Globus pallidus (tissue), 1 donor: ENCODE results near the gene ARHGAP8.

Experiments used
- DNase-seq: peaks from one replicate; pipeline ENCODE4 v3.0.0-alpha.2; 2015; ENCODE audit warnings: low spot score

Gene ARHGAP8

DNA sequence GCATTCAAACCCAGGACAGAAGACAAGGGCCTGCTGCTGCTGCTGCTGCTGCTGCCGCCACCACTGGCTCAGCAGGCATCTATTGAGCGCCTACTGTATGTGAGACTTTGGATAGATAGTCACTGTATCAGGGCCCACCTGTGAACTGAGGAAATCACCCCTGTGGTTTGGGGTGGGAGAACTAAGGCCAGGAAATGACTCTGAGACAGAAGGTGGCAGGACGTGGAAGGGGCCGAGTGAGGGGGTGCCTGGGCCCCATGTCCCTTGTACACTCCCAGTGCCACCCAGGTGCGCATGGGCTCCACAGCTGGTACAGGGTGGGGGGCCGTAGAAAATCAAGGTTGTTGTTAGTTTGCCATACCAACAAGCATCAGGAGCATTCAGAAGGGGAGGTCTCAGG, 50.6 kb downstream of the ARHGAP8 start:
- no peak for DNase-seq

- DNase-seq: no peak
Observed at GRCh38 chr22:44804327-44804726, 52.0 kb downstream of the ARHGAP8 start.

GRCh38 chr22:44805711-44806110, 53.3 kb downstream of the ARHGAP8 start:
- DNase-seq: no peak

GRCh38 chr22:44807232-44807631, 54.9 kb downstream of the ARHGAP8 start:
- DNase-seq: no peak

- DNase-seq: no peak
Observed at GRCh38 chr22:44807915-44808690, 55.7 kb downstream of the ARHGAP8 start.

- DNase-seq: no peak
Observed at GRCh38 chr22:44809456-44809855, 57.1 kb downstream of the ARHGAP8 start.

DNA sequence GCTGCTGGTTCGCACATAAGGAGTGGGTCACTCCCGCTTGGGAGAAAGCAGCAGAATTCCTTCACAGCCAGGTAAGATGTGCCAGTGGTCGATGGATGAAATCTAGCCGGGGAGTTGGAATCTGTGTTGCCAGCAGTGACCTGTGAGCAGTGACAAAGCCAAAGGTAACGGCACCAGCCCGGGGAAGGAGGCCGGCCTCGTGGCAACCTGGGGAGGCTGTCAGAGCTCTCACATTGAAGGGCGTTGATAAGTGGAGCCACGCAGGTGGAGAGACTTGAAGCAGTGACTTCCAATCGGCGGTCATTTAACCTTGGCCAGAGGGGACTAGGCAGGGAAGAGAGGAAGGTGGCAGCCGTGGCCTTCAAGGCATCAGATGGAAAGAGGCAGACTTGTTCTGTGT, 58.8 kb downstream of the ARHGAP8 start:
- DNase-seq: no peak

DNA sequence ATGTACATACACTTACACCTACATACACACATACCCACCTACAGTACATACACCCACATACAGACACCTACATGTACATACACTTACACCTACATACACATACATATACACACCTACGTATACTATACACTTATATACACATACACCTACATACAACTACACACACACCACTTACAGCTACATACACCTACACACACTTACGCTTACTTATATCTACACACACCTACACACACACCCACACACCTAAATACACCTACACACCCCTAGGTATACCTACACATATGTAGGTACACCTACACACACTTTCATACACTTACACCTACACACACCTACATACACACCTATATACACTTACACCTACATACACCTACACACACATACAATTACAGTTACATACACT, 61.0 kb downstream of the ARHGAP8 start:
- no peak for DNase-seq

GRCh38 chr22:44814266-44815098, 62.1 kb downstream of the ARHGAP8 start:
- DNase-seq: no peak

GRCh38 chr22:44815099-44816070, 63.0 kb downstream of the ARHGAP8 start:
- DNase-seq: no peak

GRCh38 chr22:44816141-44816540, 63.8 kb downstream of the ARHGAP8 start:
- DNase-seq: no peak

GRCh38 chr22:44818727-44819126, 66.4 kb downstream of the ARHGAP8 start:
- no peak for DNase-seq

- no peak for DNase-seq
Observed at GRCh38 chr22:44819966-44820631, 67.7 kb downstream of the ARHGAP8 start.

GRCh38 chr22:44821741-44822475, 69.5 kb downstream of the ARHGAP8 start:
- DNase-seq: no peak

DNA sequence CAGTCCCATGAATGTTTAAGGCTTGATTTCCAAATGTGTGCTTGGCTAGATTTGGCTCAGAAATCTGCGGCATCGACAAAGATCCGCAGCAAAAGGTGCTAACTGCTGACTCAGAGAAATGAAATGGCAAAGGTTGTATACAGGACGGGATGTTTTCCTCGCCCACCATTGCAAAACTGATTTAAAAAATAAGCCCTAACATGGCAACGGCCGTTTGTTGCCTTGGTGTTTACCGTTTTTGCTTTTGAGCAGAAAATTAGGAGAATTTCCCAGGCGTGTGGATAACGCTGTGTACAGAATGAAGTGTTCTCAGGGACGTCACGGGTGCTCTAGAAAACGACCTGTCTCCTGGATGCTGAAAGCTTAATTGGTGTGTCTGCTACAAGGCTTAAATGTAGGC, 70.2 kb downstream of the ARHGAP8 start:
- no peak for DNase-seq

DNA sequence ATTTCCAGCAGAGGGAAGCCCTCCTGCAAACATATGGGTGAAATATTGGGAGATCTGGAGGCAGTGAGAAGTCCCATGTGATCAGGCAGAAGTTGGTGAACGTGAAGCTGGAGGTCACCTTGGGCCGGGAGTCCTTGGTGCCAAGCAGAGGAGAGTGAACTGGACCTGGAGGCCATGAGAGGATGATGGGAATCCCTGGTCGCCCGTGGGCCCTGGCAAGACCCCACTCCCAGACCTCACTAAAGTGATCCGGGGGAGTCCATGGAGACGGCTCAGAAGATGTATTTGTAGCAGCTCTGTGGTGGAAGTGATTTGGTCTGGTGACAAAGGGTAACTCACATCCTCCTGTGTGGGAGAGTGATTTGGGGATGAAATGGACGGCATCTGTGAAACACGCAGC, 71.0 kb downstream of the ARHGAP8 start:
- DNase-seq: no peak

DNA sequence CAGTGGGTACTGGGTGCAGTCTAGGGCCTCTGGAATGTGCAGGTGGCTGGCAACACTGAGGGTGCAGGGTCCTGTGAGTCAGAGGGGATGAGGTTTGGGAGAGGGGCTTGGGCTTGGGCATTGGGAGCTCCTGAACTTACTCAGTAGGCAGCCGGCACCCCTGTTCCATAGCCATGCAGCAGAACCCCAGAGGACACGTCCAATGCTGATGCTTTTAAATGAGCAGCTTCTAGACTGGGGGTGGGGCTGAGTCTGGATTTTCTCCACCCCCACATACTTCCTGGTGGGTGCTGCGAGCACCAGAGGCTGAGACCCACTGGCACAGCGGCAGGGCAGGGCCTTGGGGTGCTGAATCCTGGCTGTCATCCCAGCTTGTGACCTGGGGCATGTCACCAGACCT, 71.4 kb downstream of the ARHGAP8 start:
- no peak for DNase-seq

DNA sequence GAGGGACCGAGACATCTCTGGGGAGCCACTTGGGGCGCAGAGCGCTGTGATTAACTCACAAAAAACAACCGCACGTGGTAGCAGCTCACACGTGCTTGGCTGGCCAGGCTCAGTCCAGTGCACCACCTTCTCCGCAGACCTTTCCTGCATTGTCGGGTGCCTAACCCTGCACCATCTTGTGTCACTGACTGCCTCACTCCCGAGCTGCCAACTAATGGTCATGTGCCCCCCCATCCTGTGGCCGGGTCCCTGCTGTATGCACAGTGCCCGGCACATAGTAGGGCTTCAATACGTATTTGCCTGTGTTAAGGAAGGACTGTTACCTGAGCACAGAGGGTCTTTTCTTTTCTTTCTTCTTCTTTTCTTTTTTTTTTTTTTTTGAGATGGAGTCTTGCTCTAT, 71.9 kb downstream of the ARHGAP8 start:
- DNase-seq: no peak

GRCh38 chr22:44825310-44826150, 73.2 kb downstream of the ARHGAP8 start:
- no peak for DNase-seq

GRCh38 chr22:44827666-44828190, 75.4 kb downstream of the ARHGAP8 start:
- DNase-seq: no peak
